Measurements from ENCODE around the gene FNDC8. TPM values are rescaled to one million over a fixed set of nuclear protein-coding genes. Genes with fewer than 3 reads are reported as not detected.
"Not testable (repeated sequence)": the region's sequence is repeated elsewhere in the genome, so short reads cannot be mapped to it uniquely, and the experiment has no call there.

Gene FNDC8
- total and polyA plus RNA-seq, 9 of the 15 experiments (the other 6 are each of a cell fraction or from before 2014, with no cell fraction given), result 0.04 TPM; not detected in 8

DNA sequence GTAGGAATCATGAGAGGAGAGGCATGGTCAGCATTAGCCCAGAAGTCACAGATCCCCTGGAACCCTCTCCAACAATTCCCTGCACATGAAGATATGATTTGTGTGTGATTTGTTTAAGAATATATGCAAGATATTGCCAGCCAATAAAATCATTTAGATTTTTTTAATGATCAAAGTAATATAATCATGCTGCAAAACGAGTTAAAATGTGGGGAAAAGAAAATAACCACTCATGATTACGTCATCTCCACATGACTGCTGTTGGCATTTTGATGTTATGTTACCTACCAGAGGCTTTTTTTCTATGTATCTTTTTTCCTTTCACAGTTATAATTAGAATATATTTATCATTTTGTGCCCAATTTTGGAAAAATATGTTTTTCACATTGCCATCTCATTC lies 50.4 kb downstream of the FNDC8 start:
- no peak overlapping the region for H2AFZ ChIP-seq (ENCODE audit: low read depth, low read length)
- no peak overlapping the region for H3K9ac ChIP-seq (ENCODE audit: insufficient read depth in 1 of 2, low read depth in 2 of 2, low read length in 2 of 2)
- FAIRE-seq (no peak), DNase-seq (ENCODE audit: extremely low read depth in 1 of 4, low spot score in 3 of 4) (no peak), ATAC-seq (no peak)
- no peaks in the 10 kb centered on the region for H4K20me1 ChIP-seq (replicated peaks; ENCODE audit: control insufficient read depth, insufficient read depth, low read length)
- H3K4me3 ChIP-seq, result no peak overlapping the region
- no peaks in the 10 kb centered on the region for H3K9me3 ChIP-seq (replicated peaks; ENCODE audit: control insufficient read depth, insufficient read depth, low read depth, low read length)
- intact Hi-C loops (cut with micrococcal nuclease) (loop anchor here (2.0 kb wide), 2 partner anchors 361 to 575 kb away; no protein-coding TSS in a partner anchor), in situ Hi-C loops (cut with MboI) (loop anchor here (5.0 kb wide), 1 partner anchor 365 kb away; the partner anchor contains the start of gene SLFN12L)
- 3% methylated on average over 2 of the region's 2 CpGs for WGBS (ENCODE audit: insufficient coverage, low coverage, missing lambda C conversion rate)
- BruUV-seq (replicated peaks), result no TSS peak
- TF ChIP-seq ZNF143 (CRISPR knock-in tag; IDR thresholded peaks at IDR 0.05), result no peak
- TF ChIP-seq CEBPG (CRISPR knock-in tag; IDR thresholded peaks at IDR 0.05), result no peak
- TF ChIP-seq CEBPG (tag; conservative IDR thresholded peaks at IDR 0.05 in 1 of 2, IDR thresholded peaks at IDR 0.05 in 1 of 2), result peak; percentile 68 to 75
- TF ChIP-seq HDAC6 (IDR thresholded peaks at IDR 0.05; ENCODE audit: low read depth, low read length), result no peak
- TF ChIP-seq ATF7 (IDR thresholded peaks at IDR 0.05), result peak; percentile 93
- TF ChIP-seq JUND (IDR thresholded peaks at IDR 0.05; ENCODE audit: borderline replicate concordance, low read depth, low read length), result peak; percentile 65; the same call in 1 of the 2 replicates
- peak; percentile 85 for TF ChIP-seq JUND (tag; IDR thresholded peaks at IDR 0.05; ENCODE audit: borderline replicate concordance, low read depth, low read length)
- no peak for TF ChIP-seq HNRNPL (IDR thresholded peaks at IDR 0.05; ENCODE audit: low read depth, low read length)
- peak; percentile 46; the same call in 1 of the 2 replicates for TF ChIP-seq CEBPB (tag; IDR thresholded peaks at IDR 0.05)
- peak; percentile 94 for TF ChIP-seq ATF3 (IDR thresholded peaks at IDR 0.05)
- TF ChIP-seq ATF3 (CRISPR knock-in tag; conservative IDR thresholded peaks at IDR 0.05), result no peak
- TF ChIP-seq, protein P1, sequence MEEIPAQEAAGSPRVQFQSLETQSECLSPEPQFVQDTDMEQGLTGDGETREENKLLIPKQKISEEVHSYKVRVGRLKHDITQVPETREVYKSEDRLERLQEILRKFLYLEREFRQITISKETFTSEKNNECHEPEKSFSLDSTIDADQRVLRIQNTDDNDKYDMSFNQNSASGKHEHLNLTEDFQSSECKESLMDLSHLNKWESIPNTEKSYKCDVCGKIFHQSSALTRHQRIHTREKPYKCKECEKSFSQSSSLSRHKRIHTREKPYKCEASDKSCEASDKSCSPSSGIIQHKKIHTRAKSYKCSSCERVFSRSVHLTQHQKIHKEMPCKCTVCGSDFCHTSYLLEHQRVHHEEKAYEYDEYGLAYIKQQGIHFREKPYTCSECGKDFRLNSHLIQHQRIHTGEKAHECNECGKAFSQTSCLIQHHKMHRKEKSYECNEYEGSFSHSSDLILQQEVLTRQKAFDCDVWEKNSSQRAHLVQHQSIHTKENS (CRISPR knock-in tag; IDR thresholded peaks at IDR 0.05), result no peak
- no peak overlapping the region for H3K4me2 ChIP-seq (ENCODE audit: insufficient read depth, low read length)
- ChIA-PET POLR2A (no interaction called here), CTCF (ENCODE audit: low intra/inter-chr PET ratio) (interaction anchor here (0.5 to 1.6 kb wide), 3 partner anchors 367 to 576 kb away, joined by 3 to 6 read pairs (median 5); no protein-coding TSS in a partner anchor)
- no peaks in the 10 kb centered on the region for H3K4me1 ChIP-seq (replicated peaks in 1 of 2; ENCODE audit: control insufficient read depth in 2 of 2, insufficient read depth in 2 of 2, low read length in 2 of 2)
- no peaks in the 10 kb centered on the region for H3K79me2 ChIP-seq (ENCODE audit: control insufficient read depth, insufficient read depth, low read length)
- H3K27me3 ChIP-seq (ENCODE audit: control insufficient read depth in 2 of 2, insufficient read depth in 2 of 2, low read length in 2 of 2), result peaks cover 11 to 59% of the 10 kb centered on the region in 2 experiments
- no peaks in the 10 kb centered on the region for H3K36me3 ChIP-seq (ENCODE audit: control insufficient read depth, insufficient read depth, low read length)
- no peak overlapping the region for H3K27ac ChIP-seq (ENCODE audit: extremely low read depth, low read depth, low read length)
- no peaks in the 10 kb centered on the region for H3K9me1 ChIP-seq (ENCODE audit: control insufficient read depth, insufficient read depth, low read length)

GRCh38 chr17:35172321-35172720 lies 50.9 kb downstream of the FNDC8 start:
- H3K4me3 ChIP-seq; H2AFZ ChIP-seq (ENCODE audit: low read depth, low read length); H3K79me2 ChIP-seq (ENCODE audit: control insufficient read depth, insufficient read depth, low read length); FAIRE-seq; H4K20me1 ChIP-seq (replicated peaks; ENCODE audit: control insufficient read depth, insufficient read depth, low read length); H3K9ac ChIP-seq (ENCODE audit: insufficient read depth in 1 of 2, low read depth in 2 of 2, low read length in 2 of 2); H3K4me2 ChIP-seq (ENCODE audit: insufficient read depth, low read length); intact Hi-C loops (cut with micrococcal nuclease); H3K27ac ChIP-seq (ENCODE audit: extremely low read depth, low read depth, low read length); H3K4me1 ChIP-seq (replicated peaks in 1 of 2; ENCODE audit: control insufficient read depth in 2 of 2, insufficient read depth in 2 of 2, low read length in 2 of 2); DNase-seq (ENCODE audit: extremely low read depth in 1 of 4, low spot score in 3 of 4); H3K36me3 ChIP-seq (ENCODE audit: control insufficient read depth, insufficient read depth, low read length); POLR2A ChIA-PET; BruUV-seq (replicated peaks); H3K9me1 ChIP-seq (ENCODE audit: control insufficient read depth, insufficient read depth, low read length); ATAC-seq; H3K9me3 ChIP-seq (replicated peaks; ENCODE audit: control insufficient read depth, insufficient read depth, low read depth, low read length): not testable (repeated sequence)
- CTCF ChIA-PET (ENCODE audit: low intra/inter-chr PET ratio), result interaction anchor here (1.6 kb wide), 1 partner anchor 575 kb away, joined by 5 read pairs; no protein-coding TSS in a partner anchor
- in situ Hi-C loops (cut with MboI), result loop anchor here (5.0 kb wide), 1 partner anchor 365 kb away; the partner anchor contains the start of gene SLFN12L
- H3K27me3 ChIP-seq (ENCODE audit: control insufficient read depth in 2 of 2, insufficient read depth in 2 of 2, low read length in 2 of 2), result peaks cover 11 to 55% of the 10 kb centered on the region in 2 experiments
- WGBS (ENCODE audit: insufficient coverage, low coverage, missing lambda C conversion rate), result 2% methylated on average over 3 of the region's 3 CpGs
